Right kidney (tissue), 1 donor: ENCODE data around the gene POGZ.
"Not testable (repeated sequence)": the region's sequence is repeated elsewhere in the genome, so short reads cannot be mapped to it uniquely, and the experiment has no call there.

Source experiments
- DNase-seq: peaks from one replicate; pipeline ENCODE4 v3.0.0-alpha.2; 2016

POGZ gene

DNA sequence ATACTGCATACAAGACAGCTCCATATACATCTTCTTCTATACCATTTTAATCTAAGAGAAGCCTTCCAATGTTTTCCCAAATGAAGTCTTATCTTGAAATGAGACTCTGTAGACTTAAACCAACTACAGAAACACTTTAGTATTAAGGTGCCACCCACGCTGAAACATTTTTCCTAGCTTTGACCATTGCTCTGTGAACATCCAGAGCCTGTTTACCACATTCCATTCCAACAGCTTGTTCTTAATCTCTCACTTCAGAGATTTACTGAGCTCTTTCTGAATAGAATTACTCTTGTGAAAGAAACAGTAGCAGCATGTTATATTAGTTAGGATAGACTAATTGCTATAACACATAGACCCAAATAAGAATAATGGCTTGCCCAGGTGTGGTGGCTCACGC lies 19.6 kb upstream of the POGZ start:
- DNase-seq, result no peak

DNA sequence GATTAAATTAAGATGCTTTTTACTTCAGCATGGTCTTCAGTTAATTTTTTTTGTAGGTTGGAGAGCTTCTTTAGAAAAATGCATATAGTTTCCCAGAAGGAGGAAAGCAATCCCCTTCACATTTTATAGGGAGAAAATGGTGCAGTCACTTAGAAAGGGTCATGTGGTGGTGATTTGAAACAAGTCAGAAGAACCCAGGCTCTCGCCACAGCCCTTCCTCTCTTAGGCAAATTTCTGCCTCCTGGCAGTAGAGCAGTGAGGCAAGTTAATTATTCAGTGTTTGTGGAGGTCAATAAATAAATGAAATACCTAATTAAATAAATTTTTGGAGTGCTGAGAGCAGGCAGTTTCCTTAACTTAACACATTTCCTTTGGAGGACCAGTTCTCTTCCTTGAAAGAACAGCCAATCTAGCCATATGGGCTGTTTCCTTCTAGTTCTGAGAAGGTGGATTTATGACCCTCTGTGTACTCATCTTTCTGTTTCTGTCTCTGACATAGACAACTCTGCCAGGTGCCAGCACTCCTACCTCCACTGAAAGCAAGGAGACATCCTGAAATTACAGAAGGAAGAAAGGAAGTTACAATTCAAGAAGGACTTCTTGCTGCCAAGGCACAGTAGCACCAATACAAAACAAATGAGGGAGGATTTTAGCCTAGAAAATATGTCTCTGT lies 19.0 kb upstream of the POGZ start:
- DNase-seq, result no peak

DNA sequence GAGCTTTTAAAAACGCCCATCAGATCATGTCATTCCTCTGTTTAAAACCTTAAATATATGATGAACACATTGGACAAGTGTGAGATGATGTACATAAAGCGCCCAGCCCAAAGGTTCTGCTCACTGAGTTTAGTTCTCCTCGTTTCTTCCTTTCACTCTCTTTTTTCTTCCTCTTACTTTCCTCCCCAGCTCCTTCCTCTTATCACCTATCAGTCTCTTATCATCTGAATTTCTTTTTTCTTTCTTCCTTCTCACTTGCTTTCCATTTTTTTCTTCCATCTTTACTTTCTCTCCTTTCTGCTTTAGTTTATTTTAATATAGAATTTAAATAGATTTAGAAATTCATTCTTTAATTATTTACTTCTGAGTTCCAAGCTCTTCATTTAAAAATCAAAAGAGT lies 17.8 kb upstream of the POGZ start:
- DNase-seq, result no peak

DNA sequence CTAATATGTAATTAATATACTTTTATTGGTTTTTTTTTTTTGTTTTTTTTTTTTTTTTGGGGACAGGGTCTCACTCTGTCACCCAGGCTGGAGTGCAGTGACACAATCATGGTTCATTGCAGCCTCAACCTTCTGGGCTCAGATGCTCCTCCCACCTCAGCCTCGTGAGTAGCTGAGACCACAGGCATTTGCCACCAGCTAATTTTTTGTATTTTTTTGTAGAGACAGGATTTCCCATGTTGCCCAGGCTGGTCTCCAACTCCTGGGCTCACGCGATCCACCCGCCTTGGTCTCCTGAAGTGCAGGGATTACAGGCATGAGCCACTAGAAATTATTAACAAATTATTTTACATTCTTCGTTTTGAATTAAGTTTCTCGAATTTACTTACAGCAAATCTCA lies 16.8 kb upstream of the POGZ start:
- DNase-seq, result no peak

DNA sequence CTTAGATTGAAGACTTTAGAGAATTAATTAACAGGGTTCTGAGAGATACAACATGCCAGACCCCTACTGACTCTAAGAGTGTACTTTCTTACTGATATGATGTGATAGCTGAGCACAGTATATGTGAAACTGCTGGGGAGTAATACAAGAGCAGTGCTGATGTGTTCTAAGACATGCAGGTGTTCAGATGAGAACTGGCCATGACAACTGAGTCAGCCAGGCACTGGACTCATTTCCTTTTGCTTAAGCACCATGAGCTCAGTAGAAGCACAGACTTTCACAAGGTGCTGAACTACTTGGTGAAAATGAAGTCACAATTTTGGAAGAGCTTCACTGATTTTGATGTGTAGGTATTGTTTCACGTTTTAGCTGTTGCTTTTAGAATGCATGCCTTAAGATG lies 15.9 kb upstream of the POGZ start:
- DNase-seq, result no peak

DNA sequence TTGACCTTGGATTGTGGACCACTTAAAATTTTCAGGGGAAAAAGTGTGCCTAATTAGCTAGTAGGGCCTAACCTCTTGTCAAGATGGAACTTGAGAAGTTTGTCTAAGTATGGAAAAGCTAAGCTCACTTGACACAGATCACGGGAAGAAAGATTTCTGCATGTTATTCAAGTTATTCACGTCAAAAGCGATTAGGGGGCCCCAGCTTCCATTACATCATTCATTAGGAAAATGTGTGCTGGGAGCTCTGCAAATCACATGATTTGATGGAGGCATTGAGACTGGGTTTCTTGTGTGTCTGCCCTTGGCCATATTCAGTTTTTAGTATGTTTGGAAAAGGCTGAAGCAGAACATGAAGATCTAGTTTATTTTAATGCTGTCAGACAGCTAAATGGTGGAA lies 15.5 kb upstream of the POGZ start:
- no peak for DNase-seq

DNA sequence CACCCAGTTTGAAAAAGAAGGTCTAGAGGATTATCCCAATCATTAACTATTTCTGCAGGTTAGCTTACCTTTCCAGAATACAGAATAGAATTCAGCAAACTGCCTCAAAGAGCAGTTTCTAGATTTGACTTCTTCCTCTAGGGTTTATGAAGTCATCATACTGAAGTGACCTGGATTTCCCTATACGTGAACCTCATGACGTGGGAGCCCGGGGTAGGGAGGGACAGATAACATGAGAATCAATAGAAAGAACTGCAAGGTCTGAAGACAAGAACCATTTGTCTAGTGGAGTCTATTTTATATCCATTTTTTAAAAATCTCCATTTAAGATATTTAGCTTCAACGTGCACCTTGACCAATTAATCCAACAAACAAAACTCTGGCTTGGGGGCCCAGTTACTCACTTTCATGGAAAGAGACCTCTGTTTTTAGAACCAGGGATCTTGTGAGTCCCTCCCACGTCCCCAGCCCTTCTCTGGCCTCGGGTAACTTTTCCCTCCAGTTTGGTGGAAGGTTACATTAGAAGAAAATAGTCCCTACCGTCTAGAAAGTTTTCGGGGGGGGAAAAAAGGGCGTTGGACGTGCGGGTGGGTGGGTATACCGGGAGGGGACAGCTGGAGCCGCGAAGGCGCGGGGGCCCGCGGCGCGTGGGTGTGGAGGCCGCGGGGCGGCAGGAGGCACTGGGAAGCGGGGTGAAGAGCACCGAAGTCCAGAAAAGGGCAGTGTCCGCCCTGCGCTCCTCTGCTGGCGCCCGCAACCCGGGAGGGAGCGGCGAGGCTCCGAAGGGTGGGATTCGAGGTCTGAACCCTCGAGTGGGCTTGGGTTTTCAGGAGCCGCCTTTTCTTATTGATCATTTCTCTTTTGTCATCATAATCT lies 13.8 kb upstream of the POGZ start:
- peak; percentile 83 for DNase-seq

DNA sequence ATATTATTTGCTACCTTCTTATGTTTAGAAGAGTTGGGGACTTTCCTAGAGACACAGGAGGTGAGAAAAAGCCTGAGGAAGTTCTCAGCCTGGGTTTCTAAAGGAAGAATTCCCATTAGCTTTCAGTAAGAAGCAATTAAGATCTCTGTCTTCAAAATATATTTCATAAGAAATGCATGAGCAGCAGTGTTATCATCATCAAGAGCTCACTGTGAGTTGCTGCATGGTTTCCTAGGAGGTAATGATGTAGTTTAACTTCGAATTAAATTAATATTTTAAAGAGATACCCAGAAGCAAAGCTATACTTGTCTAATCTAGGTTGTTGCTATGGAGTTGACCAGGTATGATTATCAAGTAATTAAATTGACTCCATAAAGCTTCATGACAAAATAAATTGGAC lies 5.7 kb upstream of the POGZ start:
- no peak for DNase-seq

DNA sequence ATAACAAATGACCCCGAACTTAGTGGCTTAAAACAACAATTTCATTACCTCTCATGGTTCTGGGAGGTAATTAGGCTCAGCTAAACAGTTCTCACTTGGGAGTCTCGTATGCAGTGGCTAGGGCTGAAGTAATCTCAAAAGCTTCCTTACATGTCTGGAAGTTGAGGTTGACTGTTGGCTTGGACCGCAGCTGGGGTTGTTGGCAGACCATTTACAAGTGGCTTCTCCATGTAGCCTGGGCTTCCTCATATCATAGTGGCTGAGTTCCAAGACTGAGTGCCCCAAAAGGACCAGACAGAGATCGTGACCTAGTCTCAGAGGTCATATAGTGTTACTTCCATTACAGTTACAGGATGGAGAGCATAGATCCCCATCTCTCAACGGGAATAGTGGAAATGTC lies 2.4 kb upstream of the POGZ start:
- no peak for DNase-seq

DNA sequence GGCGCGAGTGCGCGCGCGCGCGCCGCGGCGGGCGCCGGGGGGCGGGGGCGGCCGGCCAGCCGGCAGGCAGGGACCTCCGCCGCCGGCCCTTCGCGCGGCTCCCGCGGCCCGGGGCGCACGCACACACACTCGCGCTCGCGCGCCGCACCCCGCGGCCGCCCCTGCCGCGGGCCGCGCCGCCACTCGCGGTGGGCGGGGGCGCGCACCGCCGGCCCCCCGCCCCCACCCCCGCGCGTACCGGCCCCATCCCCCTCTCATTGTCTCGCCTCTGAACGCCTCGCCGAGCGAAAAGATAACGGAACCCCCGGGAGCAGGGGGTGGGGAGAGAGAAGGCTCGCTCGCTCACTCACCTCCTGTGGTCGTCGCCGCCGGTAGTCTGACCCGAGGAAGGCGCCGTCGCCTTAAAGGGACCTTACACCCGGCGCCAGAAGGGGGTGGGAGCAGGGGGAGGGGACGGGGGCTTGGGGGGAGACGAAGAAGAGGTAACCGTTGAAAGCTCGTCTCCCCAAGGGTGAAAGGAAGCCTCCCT lies 428 bp downstream of the POGZ start:
- peak; percentile 59 for DNase-seq

DNA sequence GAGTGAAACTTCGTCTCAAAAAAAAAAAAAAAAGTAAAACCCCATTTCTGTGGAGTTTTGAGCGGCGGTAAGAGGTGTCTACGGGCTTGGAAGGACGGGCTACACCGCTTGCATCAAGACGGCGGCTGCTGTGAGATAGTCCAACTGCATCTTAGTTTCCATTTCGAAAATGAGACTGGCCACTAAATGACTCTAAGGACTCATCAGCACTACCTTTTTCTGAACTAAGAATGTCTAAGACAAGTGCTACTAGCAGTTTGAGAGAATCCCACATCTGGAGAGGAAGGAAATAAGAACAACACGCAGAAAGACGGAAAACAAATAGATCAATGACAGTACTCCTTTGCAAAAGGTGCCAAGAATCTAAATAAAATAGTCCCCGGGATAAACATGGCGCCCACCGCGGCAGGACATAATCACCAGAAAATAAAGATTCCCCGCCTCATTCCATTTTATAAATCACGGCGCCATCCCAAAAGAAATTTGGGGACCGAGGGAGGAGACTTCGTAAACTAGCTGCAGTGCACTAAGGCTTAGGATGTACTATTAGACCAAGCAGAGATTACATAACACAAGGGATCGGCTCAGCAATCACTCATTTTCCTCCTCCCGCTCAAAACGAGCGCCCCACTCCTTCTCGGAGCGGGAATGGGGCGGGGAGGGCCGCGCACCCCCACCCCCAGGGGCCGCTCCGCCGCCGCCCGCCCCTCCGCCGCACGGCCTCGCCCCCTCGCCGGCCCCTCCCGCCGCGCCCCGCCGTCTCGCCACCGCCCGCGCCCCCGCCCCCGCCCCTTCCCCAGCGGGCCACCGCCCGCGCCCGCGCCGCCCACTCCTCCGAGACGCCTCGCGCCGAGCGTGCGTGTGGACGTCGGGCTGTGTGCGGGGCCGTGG lies 1.1 kb downstream of the POGZ start:
- DNase-seq, result peak; percentile 81

DNA sequence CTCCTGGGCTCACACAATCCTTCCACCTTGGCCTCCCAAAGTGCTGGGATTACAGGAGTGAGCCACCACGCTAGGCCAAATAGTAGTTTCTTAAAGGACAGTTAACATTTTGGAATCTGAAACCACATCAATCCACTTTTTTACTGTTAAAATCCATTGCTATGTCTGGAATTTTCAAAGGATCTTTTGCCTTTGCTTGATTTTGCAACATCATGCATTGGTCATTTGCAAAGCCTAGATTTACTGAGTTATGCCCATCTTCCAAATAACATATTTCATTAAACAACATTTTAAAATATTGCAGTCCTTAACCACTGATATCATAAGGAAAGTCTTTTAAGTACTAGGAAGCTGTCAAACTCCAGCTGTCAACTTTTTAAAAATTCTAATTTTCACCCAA lies 3.3 kb downstream of the POGZ start:
- DNase-seq, result no peak

DNA sequence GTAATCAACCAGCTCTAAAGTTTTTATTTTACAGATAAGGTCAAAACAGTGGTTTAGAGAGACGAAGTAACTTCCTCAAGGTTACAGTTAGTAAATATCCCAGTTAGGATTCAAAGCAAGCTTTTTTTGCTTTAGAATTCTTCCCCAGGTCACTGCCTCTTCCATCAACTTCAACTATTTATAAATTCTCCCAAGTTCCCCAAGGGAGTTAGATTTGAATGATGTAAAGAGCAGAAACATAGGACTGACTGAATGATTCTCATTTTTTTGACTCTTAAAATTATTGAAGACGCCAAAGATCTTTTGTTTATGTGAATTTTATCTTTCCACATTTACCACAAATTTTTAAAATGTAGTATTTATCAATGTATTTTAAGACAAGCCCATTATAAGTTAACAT lies 4.1 kb downstream of the POGZ start:
- no peak for DNase-seq

DNA sequence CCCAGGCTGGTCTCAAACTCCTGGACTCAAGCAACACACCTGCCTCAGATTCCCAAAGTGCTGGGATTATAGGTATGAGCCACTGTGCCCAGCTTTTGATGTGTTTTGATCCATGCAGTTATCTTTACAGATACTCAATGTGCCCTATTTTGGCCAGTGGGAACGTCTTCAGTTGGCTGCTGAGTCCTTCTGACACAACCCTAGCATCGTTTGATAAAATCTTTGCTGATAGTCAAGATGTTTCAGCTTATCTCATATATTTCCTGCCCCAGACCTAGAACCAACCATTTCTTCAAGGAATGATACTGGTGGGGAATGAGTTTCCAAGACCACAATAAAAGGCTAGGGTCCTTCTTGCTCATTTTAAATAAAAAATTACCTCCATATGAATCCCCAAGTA lies 11.6 kb downstream of the POGZ start:
- DNase-seq, result no peak

DNA sequence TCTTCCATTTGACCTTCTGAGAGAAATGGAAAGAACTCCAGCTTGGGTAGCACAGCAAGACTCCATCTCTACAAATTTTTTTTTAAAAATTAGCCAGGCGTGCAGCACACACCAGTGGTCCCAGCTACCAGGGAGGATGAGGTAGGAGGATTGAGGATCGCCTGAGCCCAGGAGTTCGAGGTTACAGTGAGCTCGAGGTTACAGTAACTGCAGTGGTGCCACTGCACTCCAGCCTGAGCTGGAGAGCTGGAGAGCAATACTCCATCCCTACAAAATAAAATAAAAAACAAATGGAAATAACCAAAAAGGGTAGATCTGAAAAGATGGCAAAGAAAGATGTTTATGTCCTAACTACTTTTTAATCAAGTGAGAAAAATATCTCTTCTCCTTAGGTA lies 14.5 kb downstream of the POGZ start:
- no peak for DNase-seq

DNA sequence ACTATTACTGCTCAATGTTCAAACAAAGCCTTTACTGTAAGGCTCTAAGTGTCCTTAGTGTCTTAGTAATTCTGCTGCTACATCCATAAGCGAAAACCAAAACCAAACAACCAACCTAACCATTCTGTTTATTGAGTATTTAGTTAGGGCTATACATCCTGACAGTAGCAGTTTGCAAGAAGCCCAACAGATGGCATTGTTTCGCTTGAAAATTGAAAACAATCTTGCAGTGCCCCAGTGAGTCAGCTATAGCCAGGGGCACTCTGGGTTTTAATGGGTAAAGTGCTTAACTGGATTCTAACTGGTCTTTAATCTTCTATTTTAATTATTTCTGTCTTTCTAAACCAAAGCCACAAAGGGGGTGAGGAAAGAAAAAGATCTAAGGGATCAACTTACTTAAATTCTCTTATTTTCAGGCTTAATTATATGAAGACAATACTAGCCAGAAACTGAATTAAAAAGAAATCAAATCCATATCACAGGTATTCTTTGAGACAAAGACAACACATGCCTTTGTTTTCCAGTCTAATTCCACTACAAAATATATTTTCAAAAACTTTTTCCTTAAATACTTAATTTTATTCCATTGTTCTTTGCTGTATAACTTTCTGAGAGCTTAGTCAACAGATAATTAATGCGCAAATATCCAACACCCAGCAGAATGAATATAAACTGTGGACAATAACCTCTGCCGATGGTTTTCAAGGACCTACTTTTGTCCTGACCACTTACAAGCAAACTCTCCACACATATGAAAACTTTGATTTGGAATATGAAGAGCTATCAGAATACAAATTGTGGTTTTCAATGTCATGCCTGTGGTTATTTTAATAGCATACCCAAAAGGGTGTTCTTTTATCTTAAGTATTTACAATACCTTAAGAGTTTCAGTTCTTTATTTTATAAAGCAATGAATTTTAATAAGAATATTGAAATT lies 15.2 kb downstream of the POGZ start:
- DNase-seq, result no peak

DNA sequence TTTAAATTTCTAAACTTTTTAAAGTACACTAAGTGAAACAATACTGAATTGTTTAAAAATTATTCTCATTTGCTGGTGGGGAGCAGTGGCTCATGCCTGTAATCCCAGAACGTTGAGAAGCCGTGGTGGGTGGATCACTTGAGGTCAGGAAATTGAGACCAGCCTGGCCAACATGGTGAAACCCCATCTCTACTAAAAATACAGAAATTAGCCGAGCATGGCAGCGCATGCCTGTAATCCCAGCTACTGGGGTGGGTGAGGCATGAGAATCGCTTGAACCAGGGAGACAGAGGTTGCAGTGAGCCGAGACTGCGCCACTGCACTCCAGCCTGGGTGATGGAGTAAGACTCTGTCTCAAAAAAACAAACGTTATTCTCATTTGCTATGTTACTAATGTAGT lies 21.9 kb downstream of the POGZ start:
- not testable (repeated sequence) for DNase-seq

DNA sequence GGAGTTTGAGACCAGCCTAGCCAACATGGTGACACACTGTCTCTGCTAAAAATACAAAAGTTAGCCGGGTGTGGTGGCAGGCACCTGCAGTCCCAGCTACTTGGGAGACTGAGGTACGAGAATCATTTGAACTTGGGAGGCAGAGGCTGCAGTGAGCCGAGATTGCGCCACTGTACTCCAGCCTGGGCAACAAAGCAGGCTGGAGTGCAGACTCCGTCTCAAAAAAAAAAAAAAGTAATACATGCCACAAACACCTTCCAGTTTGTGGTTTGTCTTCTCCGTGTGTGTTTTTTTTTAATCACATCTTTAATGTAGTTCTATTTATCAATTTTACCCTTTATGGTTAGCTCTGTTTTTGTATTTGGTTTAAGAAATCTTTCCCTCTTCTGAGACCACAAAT lies 22.3 kb downstream of the POGZ start:
- no peak for DNase-seq

DNA sequence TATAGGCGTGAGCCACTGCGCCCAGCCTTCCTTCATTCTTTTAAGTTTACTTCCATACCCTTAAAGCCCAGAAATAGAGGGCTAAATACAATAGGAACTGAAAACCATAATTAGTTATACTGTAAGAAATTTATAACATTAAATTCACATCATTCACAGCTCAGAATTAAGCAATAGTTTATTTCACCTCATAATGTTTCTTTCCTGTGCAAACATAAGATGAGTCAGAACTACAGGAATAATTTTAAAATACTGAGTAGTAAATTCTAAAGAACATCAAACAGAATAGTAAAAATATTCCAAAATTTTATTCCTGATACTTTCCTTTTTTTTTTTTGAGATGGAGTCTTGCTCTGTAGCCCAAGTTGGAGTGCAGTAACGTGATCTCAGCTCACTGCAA lies 24.1 kb downstream of the POGZ start:
- DNase-seq, result no peak

DNA sequence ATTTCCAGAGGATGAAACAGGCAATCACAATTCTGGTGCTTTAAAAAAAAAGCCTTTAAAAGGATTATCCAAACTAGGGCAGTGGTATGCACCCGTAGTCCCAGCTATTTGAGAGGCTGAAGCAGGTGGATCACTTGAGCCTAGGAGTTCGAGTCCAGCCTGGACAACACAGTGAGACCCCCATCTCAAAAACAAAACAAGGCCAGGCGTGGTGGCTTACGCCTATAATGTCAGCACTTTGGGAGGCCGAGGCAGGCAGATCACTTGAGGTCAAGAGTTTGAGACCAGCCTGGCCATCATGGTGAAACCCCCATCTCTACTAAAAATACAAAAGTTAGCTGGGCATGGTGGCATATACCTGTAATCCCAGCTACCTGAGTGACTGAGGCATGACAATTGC lies 25.5 kb downstream of the POGZ start:
- DNase-seq, result not testable (repeated sequence)

DNA sequence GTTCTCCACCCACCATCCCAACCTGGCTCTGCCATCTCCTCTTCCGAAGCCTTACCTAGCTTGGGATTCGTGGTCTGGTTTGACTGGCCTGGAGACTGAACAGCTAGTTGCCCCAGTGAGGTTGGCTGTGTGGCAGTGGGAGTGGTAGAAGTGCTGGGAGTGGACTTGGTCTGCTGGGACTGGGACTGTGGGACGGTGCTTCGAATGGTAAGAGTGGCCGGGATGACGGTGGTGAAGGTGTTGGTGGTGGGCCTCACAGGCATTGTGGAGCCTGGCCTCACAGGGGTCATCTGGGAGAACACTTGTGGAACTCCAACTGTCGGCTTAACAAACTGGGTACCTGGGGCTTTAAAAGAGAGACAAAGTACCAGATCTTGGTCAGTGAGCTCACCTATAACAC lies 31.2 kb downstream of the POGZ start:
- no peak for DNase-seq

DNA sequence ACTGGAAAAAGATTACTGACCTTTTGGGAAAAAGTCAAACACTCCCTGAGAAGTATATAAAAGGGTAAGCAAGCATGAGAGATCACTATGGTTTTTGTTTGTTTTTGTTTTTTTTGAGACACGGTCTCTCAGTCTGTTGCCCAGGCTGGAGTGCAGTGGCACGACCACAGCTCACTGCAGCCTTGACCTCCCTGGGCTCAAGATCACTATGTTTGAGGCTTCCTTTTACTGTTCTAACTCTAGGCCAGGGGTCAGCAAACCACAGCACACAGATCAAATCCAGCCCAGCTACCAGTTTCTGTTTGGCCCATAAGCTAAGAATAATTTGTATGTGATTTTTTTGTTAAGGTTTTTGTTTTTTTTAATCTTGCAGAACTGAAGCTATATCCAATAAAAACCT lies 34.2 kb downstream of the POGZ start:
- no peak for DNase-seq
